Measurements from ENCODE around the gene GPER1.

- no peak for TF ChIP-seq CTCF (IDR thresholded peaks at IDR 0.05)
- TF ChIP-seq EZH2phosphoT487 (IDR thresholded peaks at IDR 0.05), result no peak
- no peak for TF ChIP-seq EZH2 (IDR thresholded peaks at IDR 0.05)
Observed at GRCh38 chr7:1060315-1061072, 27.4 kb upstream of the GPER1 start.
